ENCODE measurements around the gene TNFAIP3. TPM values are rescaled to one million over a fixed set of nuclear protein-coding genes. Genes with fewer than 3 reads are reported as not detected.
A peak's percentile ranks its signal among the peaks of the same experiment; 100 is the strongest.

The TNFAIP3 gene
- total RNA-seq, 1 donor from 2014 or later = 250 TPM

DNA sequence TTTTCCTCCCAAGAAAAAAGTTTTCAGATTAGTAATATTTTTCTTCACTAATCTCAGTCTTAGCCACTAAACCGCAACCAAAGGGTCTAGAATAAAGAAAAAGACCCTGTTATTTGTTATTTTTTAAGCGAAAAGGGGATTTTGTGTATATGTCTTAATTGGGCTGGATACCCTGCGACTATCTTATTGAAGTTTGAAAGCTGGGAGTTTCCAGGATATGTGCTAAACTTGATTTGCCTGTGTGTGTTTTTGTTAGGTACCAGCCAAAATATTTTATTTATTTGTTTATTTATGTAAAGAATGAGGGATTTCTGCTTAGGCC lies 52.4 kb downstream of the TNFAIP3 start:
- Mint-ChIP-seq H3K27ac (no peak overlapping the region), H3K9me3 (peaks cover 14% of the 10 kb centered on the region), H3K27me3 (ENCODE audit: insufficient read depth) (no peaks in the 10 kb centered on the region), H3K4me3 (no peak overlapping the region), H3K4me1 (ENCODE audit: low read depth) (peaks cover 32% of the 10 kb centered on the region), H3K36me3 (ENCODE audit: low read depth) (peaks cover 4% of the 10 kb centered on the region)
- no peak for DNase-seq (ENCODE audit: low spot score)
- intact Hi-C loops (cut with micrococcal nuclease) = no loop called here

DNA sequence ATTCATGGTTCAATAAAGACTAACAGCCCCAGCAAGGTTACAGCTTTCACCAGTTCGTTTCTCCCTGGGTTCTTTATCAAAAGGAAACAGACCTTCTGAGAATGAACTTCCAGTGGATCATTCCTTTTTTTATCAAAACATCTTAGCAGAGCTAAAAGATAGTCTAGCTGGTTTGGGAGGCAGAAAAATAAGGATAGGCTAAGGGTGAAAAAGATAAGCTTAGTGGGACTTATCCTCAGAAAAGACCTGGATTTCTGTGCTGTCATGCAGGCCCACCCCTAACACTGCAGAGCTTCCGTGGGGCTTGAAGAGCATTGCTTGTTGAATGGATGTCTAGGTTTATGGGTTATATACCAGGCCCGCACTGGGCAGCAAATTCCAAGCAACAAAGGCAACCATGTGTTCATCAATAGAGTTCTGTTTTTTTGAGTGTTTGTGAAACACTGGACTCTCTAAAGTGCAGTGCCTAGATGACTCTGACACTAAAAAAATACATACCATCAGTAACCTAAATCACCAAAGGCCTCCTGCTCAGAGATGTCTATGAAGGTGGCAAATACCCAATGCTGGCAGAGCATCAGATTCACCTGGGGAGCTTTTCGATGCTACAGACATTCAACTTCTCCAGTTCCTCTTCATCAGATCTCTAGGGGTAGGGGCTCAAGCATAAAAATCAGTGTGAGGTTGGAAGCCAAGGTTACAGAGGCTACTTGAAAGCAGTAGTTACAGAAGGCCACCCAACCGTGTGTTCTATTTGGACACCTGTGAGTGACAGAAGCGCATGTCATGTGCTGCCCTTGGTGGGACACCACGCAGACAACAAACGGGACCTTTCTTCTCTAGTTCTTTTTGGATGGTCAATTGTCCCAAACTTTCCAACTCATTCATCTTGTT lies 53.0 kb downstream of the TNFAIP3 start:
- no peaks in the 10 kb centered on the region for H3K27me3 Mint-ChIP-seq (ENCODE audit: insufficient read depth)
- no peak overlapping the region for H3K27ac Mint-ChIP-seq

DNA sequence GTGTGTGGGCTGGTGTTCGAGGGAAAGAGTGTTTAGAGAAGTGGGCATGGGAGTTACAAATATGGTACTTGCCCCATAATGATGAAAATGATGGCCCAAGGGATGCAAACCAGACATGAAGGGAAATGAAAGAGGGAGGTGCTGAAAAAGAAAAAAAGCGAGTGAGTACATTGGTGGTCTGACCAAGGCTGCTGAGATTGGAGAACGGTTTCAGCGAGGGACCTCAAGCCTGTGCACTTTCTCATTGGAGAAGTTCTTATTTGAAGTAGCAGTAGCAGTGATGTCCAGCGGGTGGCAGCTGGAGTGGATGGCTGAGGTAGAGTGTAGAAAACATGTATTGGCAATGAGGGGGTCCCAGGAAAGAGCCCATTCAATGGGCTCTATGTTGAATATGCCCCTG lies 54.8 kb downstream of the TNFAIP3 start:
- H3K4me1 Mint-ChIP-seq (ENCODE audit: low read depth) = peaks cover 56% of the 10 kb centered on the region
- no peaks in the 10 kb centered on the region for H3K9me3 Mint-ChIP-seq

More for the DNA sequence above, 53.0 kb downstream of the TNFAIP3 start:
- Mint-ChIP-seq H3K4me1 (ENCODE audit: low read depth) (peaks cover 38% of the 10 kb centered on the region), H3K9me3 (peaks cover 8% of the 10 kb centered on the region), H3K4me3 (no peak overlapping the region), H3K36me3 (ENCODE audit: low read depth) (peaks cover 1% of the 10 kb centered on the region)
- intact Hi-C loops (cut with micrococcal nuclease) = no loop called here
- no peak for DNase-seq (ENCODE audit: low spot score)

DNA sequence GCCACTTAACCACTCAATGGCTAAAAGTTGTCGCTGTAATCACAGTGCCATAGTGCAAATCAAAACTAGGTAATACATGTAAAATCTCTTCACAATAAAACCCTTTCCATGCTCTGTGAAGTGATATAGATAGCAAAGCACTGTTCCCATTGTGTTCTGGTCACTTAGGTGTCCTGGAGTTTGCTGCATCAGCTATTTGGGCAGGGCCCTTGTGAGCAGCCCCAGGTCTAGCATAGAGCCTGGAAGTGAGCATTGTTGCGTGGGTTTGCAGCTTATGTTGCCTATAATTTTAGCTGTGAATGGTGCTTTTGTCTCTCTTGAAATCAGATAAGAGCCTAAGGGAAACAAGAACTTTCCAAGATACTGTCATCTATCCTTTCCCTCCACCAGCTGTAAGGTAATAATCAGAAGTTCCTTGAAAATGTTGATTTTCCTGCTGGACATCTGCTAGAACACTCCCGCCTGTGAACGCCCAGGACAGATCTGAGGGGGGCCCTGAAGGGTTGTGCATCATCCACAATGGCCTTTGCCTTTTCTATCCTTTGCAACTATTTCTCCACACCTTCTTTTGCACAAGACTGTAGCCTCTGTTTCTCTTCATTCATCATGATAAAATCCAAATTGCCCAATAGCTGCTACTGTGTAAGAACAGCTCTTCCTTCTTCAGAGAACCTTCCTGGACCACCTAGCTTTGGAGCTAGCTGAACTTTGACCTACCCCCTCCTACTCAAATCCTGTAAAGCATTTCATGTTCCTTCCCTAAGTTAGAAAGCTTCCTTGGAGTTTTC lies 57.0 kb downstream of the TNFAIP3 start:
- intact Hi-C loops (cut with micrococcal nuclease) = no loop called here
- no peak overlapping the region for H3K4me3 Mint-ChIP-seq
- no peak for DNase-seq (ENCODE audit: low spot score)

More for the DNA sequence above, 54.8 kb downstream of the TNFAIP3 start:
- intact Hi-C loops (cut with micrococcal nuclease) = no loop called here
- no peaks in the 10 kb centered on the region for H3K27me3 Mint-ChIP-seq (ENCODE audit: insufficient read depth)
- no peak overlapping the region for H3K4me3 Mint-ChIP-seq
- no peak overlapping the region for H3K27ac Mint-ChIP-seq
- H3K36me3 Mint-ChIP-seq (ENCODE audit: low read depth) = no peaks in the 10 kb centered on the region
- DNase-seq (ENCODE audit: low spot score) = no peak

DNA sequence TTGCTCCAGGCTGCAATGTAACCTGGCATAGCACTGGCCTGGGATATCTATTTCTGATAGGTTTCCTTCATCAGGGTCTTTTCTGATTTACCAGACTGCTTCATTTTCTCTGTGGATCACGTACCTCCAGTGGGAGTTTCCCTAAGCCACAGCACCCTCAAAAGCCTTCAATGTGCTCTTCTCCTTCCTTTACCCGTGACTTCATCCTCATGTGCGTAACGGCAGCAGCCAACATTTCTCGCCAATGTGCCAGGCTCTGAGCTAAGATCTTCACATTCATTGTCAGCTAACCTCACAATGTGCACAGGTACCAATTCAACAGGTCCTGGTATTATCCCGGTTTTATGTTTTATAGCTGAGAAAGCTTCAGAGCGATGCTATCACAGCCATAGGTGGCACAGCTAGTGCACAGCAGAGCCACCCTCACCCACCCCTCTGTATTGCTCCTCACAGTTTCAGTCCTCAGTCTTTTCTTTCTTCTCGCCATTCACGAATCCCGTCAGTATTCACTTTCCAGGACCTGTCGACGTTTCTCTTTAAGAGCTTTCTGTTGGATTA lies 58.2 kb downstream of the TNFAIP3 start:
- Mint-ChIP-seq H3K4me1 (ENCODE audit: low read depth) (peaks cover 74% of the 10 kb centered on the region), H3K27me3 (ENCODE audit: insufficient read depth) (no peaks in the 10 kb centered on the region), H3K4me3 (no peak overlapping the region), H3K36me3 (ENCODE audit: low read depth) (no peaks in the 10 kb centered on the region), H3K27ac (peak overlapping the region; percentile 20), H3K9me3 (no peaks in the 10 kb centered on the region)
- no peak for DNase-seq (ENCODE audit: low spot score)
- intact Hi-C loops (cut with micrococcal nuclease) = loop anchor here (5.0 kb wide), 1 partner anchor 98 kb away; no protein-coding TSS in a partner anchor

More for the DNA sequence above, 57.0 kb downstream of the TNFAIP3 start:
- H3K27ac Mint-ChIP-seq = no peak overlapping the region
- no peaks in the 10 kb centered on the region for H3K36me3 Mint-ChIP-seq (ENCODE audit: low read depth)
- H3K27me3 Mint-ChIP-seq (ENCODE audit: insufficient read depth) = no peaks in the 10 kb centered on the region
- no peaks in the 10 kb centered on the region for H3K9me3 Mint-ChIP-seq
- peaks cover 72% of the 10 kb centered on the region for H3K4me1 Mint-ChIP-seq (ENCODE audit: low read depth)

DNA sequence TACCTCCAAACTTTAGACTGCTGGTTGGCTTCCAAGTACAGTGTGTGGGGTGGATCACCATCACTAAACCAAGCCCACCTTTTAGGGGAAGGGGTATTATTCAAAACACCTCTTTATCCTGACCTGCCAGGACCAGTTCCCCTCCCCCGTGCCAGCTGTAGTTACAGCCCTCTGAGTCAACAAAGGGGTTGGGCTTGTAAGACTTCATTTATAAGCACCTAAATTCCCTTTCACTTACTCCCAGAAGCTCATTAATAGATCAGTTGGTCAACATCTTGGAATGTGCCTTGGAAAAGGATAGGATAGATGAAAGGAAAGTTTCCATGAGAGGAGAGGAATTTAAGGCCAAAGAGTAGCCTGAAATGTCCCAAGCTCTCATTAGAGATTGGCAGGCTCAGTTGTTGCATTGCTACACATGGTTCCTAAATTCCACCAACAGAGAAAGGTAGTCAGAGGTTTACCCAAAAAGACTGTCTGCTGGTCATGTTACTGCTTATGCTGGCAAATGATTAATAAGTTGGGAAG lies 59.2 kb downstream of the TNFAIP3 start:
- peak overlapping the region; percentile 45 for H3K27ac Mint-ChIP-seq
- intact Hi-C loops (cut with micrococcal nuclease) = loop anchor here (5.0 kb wide), 1 partner anchor 99 kb away; no protein-coding TSS in a partner anchor

DNA sequence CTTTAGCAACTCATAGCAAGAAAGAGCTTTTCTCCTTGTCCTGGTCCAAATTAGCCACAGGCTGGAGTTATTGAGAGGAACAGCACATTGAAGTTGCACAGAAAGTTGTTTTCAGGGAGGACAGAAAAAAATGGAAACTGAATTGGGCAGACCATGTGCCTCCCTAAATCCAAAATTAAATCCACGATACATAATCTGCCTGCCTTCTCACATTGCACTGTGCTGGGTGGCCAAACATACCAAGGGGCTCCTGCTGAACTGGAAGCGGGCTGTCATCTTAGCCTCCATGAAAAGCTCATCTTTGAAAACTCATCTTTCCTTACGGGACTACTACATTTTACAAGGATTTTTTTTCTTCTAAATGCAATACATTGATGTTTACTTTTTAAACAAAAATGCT lies 59.9 kb downstream of the TNFAIP3 start:
- peak overlapping the region; percentile 93 for H3K27ac Mint-ChIP-seq
- no peak for DNase-seq (ENCODE audit: low spot score)
- H3K9me3 Mint-ChIP-seq = no peaks in the 10 kb centered on the region
- no peaks in the 10 kb centered on the region for H3K36me3 Mint-ChIP-seq (ENCODE audit: low read depth)
- peaks cover 80% of the 10 kb centered on the region for H3K4me1 Mint-ChIP-seq (ENCODE audit: low read depth)
- peak overlapping the region; percentile 52 for H3K4me3 Mint-ChIP-seq
- no peaks in the 10 kb centered on the region for H3K27me3 Mint-ChIP-seq (ENCODE audit: insufficient read depth)
- intact Hi-C loops (cut with micrococcal nuclease) = loop anchor here (1.0 to 5.0 kb wide), 4 partner anchors 18 to 100 kb away; no protein-coding TSS in a partner anchor

More for the DNA sequence above, 59.2 kb downstream of the TNFAIP3 start:
- Mint-ChIP-seq H3K27me3 (ENCODE audit: insufficient read depth) (no peaks in the 10 kb centered on the region), H3K4me3 (no peak overlapping the region), H3K9me3 (no peaks in the 10 kb centered on the region), H3K4me1 (ENCODE audit: low read depth) (peaks cover 80% of the 10 kb centered on the region), H3K36me3 (ENCODE audit: low read depth) (no peaks in the 10 kb centered on the region)
- no peak for DNase-seq (ENCODE audit: low spot score)

DNA sequence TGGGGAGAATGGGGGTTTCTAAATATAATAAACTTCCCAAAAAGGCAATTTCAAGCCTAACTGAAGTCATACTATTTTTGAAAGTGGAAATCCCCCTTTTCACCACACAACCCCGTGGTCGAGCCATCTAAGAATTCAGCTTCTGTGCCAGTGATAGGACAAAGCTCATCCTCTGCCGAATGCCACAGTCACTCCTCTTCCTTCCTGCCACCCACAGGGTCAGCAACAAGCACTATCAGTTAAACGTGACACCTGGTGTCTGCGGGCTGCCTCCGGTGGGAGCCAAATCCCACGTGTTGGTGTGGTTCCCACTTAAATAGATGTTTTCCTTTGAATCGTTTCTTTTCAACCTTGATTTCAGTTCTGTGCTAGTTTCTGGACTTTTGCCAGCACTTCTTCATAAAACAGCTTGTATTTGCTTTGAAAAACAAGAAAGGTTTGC lies 60.7 kb downstream of the TNFAIP3 start:
- Mint-ChIP-seq H3K36me3 (ENCODE audit: low read depth) (no peaks in the 10 kb centered on the region), H3K27ac (peak overlapping the region; percentile 93), H3K9me3 (no peaks in the 10 kb centered on the region), H3K4me1 (ENCODE audit: low read depth) (peaks cover 82% of the 10 kb centered on the region), H3K27me3 (ENCODE audit: insufficient read depth) (no peaks in the 10 kb centered on the region), H3K4me3 (peak overlapping the region; percentile 52)
- intact Hi-C loops (cut with micrococcal nuclease) = loop anchor here (1.0 to 5.0 kb wide), 8 partner anchors 13 to 249 kb away; no protein-coding TSS in a partner anchor
- DNase-seq (ENCODE audit: low spot score) = peak; percentile 80

DNA sequence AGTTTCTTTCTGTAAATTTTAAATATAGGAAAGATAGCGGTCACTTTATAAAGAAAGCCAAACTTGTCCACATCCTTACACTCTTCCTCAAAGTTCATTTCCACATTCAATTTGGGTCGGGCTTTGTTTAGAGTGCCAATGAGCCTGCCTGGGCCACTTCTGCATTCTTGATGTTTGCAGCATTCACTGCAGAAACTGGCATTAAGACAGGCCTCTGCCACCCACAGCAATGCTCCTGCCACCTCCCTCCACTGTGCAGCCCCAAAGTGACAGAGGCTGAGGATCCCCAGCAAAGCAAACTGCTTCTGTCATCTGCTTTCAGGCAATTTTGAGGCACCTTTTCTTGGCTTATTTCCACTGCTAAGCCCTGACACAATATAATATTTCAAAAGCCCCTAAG lies 61.2 kb downstream of the TNFAIP3 start:
- H3K27me3 Mint-ChIP-seq (ENCODE audit: insufficient read depth) = no peaks in the 10 kb centered on the region
- no peaks in the 10 kb centered on the region for H3K9me3 Mint-ChIP-seq
- H3K36me3 Mint-ChIP-seq (ENCODE audit: low read depth) = no peaks in the 10 kb centered on the region
- H3K27ac Mint-ChIP-seq = peak overlapping the region; percentile 93
- peak overlapping the region; percentile 52 for H3K4me3 Mint-ChIP-seq
- H3K4me1 Mint-ChIP-seq (ENCODE audit: low read depth) = peaks cover 80% of the 10 kb centered on the region
- no peak for DNase-seq (ENCODE audit: low spot score)
- intact Hi-C loops (cut with micrococcal nuclease) = loop anchor here (1.0 to 5.0 kb wide), 5 partner anchors 12 to 250 kb away; no protein-coding TSS in a partner anchor

DNA sequence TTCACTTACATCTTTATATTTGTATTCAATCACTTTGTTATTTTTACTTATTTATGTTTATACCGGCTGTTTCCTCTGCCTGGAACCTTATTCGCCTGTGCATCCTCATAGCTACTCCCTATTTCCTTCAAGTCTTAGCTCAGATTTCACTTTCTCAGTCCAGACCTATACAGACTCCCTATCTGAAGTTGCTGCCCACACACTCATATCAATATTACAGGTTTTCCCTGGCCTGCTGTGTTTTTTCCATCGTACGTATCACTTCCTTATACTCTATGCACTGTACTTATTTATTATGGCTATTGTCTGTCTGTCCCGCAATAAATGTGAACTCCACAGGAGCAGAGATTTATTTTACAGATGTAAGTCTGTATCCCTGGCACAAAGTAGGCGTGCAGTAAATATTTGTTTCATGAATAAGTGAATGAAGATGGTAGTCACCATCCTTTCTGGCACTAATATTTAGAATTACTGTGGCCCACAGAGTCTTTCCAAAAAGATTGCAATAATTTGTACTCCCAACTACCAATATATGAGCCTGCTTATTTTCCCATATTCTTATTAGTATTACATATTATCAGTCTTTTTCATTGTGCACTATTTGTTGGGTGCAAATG lies 64.9 kb downstream of the TNFAIP3 start:
- peaks cover 50% of the 10 kb centered on the region for H3K4me1 Mint-ChIP-seq (ENCODE audit: low read depth)
- H3K9me3 Mint-ChIP-seq = peaks cover 9% of the 10 kb centered on the region
- no peak overlapping the region for H3K4me3 Mint-ChIP-seq
- intact Hi-C loops (cut with micrococcal nuclease) = no loop called here
- peaks cover 7% of the 10 kb centered on the region for H3K36me3 Mint-ChIP-seq (ENCODE audit: low read depth)
- no peak overlapping the region for H3K27ac Mint-ChIP-seq
- H3K27me3 Mint-ChIP-seq (ENCODE audit: insufficient read depth) = no peaks in the 10 kb centered on the region
- no peak for DNase-seq (ENCODE audit: low spot score)

All from activated T-helper 1 cell treated with anti-CD3 and anti-CD28 coated beads, Interleukin-12 subunit alpha, Interleukin-12 subunit beta, Interleukin-2, Interleukin-4 antibody, amounts not matched to agents 30 ng/mL and 10 ng/mL and 1 ng/mL, durations not matched to agents 14 hours and 24 hours and 36 hours (primary cell).